HG02798 (cell line): ENCODE data around the gene KIT.
A peak's percentile ranks its signal among the peaks of the same experiment; 100 is the strongest.
"Not testable (repeated sequence)": the region's sequence is repeated elsewhere in the genome, so short reads cannot be mapped to it uniquely, and the experiment has no call there.

Experiments
- ATAC-seq: cut with Tn5 transposase; IDR thresholded peaks from one replicate; pipeline ENCODE4 v1.9.1; 2021; ENCODE audit warnings: mild to moderate bottlenecking; ENCODE audit not compliant: unreplicated experiment, poor library complexity

Gene KIT

DNA sequence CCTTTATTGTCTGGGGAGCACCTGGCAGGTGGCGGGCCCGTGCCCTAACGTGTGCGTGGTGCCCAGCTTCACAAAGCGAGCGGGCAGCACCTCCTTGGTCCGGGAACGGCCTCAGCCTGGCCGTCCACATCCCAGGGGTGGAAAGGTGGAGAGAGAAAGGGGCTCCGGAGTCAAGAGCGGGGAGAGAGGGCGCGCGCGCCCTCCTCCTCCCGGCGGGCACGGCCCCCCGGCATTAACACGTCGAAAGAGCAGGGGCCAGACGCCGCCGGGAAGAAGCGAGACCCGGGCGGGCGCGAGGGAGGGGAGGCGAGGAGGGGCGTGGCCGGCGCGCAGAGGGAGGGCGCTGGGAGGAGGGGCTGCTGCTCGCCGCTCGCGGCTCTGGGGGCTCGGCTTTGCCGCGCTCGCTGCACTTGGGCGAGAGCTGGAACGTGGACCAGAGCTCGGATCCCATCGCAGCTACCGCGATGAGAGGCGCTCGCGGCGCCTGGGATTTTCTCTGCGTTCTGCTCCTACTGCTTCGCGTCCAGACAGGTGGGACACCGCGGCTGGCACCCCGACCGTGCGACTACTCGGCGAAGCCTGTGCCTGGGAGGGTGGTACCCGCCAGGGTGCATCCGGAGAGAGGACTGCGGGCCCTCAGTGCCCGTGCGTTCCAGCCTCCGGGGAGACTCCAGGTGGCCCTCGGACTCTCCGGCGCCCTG, at the start of gene KIT:
Gene KIT, plus strand, starts transcription at position 407 of the 701 bp plus-strand sequence. Its CDS starts 58 bp downstream, at position 465.
- ATAC-seq = no peak

DNA sequence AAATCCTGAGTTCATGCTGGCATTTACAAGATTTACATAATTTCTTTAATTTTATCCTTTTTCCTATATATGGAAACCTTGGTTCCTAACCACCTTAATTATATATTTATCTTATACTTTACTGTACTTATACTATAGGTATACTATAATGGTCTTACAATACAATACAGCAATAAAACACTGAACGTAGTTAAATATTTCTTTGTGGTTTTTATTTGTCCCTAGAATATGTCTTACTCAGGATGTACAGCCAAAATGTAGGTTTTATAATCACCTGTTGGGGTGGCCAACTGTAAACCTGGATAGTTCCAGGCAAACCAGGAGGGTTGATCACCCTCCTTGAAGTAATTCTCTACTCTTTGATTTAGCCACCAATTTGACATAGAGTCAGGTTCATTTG, 48.4 kb upstream of the KIT start:
- no peak for ATAC-seq

DNA sequence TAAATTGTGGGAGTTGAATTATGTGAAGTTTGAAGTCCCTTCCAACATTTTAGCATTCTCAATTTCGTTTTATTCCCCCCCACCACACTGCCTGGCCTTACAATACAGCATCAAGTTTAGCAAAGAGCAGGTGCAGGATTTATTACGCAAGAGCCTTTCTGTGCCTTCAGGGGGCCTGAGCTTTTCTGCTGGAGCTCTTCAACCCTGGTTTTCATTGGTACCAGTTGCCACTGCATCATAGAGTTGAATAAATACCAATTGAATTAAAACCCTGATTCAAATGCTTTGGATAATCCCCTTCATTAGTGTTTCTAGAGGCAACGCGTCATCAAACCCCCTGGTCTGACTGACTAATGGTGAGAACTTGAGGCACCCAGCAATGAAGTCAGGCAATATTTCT, 43.6 kb upstream of the KIT start:
- no peak for ATAC-seq

DNA sequence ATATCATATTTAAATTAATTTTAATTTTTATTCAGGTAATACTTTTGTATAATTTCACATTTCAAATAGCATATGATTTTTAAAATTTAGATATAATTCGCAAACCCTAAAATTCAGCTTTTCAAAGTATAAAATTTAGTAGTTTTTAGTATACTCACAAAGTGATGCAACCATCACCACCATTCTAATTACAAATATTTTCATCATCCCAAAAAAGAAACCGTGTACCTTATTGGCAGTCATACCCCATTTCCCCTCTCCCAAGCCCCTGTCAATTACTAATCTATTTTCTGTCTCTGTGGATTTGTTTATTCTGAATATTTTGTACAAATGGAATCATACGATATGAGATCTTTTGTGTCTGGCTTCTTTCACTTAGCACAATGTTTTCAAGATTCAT, 37.0 kb upstream of the KIT start:
- no peak for ATAC-seq

DNA sequence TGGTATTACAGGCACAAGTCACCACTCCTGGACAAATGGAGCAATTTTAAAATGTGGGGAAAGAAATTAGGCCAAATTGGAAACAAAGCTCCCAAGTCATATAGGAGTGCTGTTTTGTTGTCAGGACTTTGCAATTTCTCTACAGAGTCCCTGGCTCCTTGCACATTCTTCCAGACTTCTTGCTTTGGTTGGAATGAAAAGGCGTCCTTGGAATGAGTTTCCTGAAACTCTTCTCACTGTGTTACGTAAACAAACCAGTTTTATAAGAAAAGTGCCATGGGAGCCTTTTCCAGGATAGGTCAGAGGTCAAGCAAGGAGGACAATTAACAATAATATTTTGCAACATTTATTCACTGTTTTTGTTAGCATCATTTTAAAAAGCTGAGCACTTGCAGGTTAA, 32.4 kb upstream of the KIT start:
- ATAC-seq = no peak

DNA sequence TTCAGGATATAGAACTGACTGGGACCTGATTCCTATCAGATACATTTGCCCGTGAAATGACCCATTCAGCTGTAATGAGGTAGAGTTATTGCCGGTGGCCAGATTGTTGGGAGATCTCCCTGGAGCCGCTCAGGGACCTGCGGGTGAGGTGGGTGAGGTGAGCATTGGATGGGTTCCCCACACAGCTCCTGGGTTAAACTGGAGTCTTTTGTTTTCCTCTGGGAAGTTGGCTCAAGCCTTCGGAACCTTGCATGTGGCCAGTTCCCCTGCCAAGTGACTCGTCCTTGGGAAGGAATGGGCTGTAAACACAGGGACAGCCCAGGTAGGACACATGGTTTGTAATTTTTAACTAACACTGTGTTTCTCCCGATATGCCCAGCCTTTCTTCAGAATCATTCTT, 31.6 kb upstream of the KIT start:
- ATAC-seq = no peak

DNA sequence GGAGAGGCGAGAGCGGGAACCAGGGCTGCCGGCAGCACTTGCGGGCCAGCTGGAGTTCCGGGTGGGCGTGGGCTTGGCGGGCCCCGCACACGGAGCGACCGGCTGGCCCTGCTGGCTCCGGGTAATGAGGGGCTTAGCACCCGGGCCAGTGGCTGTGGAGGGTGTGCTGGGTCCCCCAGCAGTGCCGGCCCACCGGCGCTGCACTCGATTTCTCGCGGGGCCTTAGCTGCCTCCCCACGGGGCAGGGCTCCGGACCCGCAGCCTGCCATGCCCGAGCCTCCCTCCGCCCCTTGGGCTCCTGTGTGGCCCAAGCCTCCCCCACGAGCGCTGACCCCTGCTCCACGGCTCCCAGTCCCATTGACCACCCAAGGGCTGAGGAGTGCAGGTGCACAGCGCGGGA, 25.2 kb upstream of the KIT start:
- ATAC-seq = no peak

DNA sequence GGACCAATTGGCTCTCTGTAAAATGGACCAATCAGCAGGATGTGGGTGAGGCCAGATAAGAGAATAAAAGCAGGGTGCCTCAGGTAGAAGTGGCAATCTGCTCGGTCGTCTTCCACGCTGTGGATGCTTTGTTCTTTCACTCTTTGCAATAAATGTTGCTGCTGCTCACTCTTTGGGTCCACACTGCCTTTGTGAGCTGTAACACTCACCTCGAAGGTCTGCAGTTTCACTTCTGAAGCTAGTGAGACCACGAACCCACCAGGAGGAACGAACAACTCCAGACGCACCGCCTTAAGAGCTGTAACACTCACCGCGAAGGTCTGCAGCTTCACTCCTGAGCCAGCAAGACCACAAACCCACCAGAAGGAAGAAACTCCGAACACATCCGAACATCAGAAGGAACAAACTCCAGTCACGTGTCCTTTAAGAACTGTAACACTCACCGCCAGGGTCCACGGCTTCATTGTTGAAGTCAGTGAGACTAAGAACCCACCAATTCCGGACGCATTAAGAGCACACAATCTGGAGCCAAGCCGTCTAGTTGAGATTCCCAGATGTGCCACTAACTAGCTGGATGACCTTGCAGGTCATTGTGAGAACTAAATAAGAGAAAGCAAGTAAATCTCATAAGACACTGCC, 24.5 kb upstream of the KIT start:
- ATAC-seq = not testable (repeated sequence)

DNA sequence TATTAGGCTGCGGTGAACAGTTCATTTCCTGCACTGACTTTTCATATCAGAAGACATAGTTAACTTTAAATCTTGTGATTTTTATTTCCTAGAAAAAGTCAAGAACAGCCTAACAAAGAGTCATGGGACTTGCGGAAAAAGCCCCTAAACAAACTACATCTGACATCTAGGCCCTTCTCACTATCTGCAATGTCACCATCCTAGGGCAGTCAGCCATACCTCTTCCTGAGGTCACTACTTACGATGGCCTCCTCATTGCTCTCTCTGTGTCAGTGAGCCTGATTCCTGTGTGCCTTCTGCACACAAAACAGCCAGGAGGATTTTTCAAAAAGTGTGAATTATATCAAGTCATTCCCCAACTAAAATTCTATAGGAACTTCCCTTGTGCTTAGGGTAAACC, 22.4 kb upstream of the KIT start:
- no peak for ATAC-seq

DNA sequence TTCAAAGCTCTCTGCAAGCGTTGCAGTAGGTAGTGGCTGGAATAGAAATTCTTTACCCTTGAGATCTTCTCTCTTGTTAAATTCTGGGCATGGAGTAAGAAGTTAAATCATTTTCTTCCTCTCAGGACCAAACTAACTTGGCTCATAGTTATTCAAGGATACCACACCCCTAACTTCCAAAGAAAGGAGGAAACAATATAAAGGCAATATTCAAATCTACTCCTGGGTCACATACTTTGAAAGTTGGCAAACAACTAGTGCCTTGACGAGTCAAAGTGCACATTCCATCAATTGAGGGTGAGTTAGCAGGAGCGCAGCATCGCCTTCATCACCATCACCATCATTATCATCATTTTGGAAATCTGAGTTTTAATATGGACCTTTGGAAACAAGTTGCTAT, 20.4 kb upstream of the KIT start:
- no peak for ATAC-seq

DNA sequence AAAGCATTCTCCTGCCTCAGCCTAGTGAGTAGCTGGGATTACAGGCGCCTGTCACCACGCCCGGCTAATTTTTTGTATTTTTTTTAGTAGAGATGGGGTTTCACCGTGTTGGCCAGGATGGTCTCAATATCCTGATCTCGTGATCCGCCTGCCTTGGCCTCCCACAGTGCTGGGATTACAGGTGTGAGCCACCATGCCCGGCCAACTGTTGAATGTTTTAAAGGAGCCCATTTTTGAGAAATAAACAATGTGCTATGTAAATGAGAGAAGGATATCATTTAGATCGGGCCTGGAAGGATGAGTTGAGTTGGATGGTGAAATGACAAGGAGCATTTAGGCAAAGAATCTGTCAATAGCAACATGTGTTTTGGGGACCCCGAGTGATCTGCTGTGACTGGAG, 16.7 kb upstream of the KIT start:
- not testable (repeated sequence) for ATAC-seq

DNA sequence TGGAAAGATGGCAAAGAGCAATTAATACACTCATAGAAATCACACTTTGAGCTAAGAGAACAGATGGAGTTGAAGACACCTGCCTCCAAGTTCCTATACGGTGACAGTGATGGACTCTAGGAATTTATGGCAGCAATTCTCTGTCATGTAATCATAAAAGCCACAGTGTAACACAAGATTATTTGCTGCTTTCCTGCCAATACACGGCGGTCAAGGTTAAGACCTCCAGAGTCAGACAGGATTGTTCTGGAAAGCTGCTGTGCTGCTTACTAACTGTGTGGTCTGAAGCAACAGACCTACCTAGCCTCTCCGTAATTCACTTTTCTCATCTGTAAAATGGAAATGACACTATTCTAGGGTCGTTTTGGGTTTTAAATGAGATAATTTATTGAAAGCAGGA, 14.6 kb upstream of the KIT start:
- no peak for ATAC-seq

DNA sequence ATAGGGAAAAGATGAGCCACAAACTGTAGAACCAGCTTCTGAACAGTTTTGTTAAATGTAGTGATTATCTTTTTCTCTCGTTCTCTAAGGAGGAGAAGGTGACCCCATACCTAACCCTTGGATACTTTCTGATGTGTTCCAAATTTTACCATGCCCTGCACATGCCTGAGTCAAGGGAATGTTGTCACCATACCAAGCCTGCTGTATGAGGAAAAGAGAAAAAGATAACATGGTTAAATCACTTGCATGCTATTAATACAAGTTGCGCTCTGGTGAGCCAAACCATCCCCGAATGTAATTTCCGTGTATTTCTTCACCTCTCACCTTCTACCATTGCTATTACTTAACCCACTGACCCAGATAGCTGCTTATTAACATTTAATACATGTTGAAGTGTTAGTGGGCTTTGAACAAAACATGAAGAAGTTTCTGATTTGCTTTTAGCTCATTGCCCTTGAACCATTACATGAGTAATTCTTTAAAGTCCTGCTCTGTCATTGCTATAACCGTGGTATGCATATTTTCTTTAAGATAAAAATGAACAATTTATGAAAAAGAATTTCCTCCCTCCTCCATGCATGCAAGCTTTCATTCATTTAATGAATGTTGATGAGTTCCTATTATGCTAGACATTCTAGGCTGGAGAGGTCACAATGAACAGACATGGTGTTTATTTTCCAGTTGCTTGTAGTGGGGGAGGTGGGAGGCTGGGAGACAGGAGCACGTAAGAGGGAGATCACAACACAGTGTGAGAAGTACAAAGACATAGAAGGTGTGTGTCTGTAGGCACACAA, 13.6 kb upstream of the KIT start:
- no peak for ATAC-seq

DNA sequence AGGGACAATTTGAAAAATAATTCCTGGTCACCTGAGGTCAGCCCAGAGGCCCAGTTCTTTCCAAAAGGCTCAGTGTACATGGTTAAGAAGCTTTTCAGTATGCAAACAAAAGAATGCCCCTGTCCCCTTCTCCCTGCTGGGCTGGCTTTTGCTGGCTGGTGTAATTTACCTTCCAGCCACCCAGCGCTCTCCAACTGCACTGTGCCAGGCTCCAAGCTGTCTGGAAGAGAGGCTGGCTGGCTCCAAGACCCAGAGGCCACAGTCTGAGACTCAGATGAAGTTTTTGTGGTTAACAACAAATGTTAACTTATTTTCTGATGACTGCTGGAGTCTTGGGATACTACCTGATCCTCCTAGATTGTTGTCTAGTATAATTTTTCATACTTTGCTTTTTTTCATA, 11.9 kb upstream of the KIT start:
- ATAC-seq = no peak

DNA sequence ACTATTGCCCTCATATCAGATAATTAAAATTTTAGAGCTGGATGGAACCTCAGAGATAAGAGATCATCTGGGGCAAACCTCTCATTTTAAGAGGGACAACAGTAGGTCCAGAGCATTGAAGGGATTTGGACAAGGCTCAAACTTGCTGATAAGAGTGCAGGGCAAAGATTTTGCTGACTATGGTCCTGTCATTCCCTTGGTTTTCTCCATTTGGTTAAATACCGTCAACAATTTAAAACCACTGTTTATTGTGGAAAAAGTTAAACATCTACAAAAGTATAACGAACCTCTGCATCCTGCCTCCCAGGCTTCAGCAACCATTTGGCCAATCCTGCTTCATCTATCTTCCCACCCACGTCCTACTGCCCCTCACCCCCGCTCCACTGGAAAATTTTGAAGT, 10.7 kb upstream of the KIT start:
- ATAC-seq = no peak

DNA sequence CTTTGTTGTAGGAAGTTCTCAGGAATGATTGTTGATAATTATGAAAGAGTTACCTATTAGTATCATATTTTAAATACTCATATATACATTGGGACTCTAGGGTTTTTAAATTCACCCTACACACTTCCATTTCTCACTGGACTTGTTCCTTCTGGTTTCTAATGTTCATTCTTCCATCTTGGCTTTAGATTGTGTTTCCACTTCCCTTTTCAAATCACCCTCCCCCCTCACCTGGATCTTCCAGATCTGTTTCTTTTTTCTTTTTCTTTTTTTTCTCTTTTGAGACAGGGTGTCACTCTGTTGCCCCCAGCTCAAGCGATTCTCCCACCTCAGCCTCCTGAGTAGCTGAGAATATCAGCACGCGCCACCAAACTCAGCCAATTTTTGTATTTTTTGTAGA, 6.7 kb upstream of the KIT start:
- no peak for ATAC-seq

DNA sequence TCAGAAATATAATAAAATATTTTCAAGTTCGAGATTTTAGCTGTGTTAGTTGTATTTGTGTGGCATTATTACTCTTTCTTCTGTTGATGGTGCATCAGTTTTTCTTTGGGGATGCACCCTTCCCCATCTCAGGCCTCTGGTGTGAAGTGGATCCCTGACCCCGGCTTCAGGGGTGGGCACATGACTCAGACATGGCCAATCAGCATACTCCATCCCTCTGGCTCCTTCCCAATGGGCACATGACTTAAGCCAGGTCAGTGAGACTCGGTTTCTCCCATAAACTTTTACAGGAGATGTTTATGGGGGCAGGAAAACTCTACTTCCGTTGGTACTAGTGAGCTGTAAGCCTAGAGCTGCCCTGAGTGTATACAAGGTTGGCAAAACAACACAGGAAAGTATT, 3.0 kb upstream of the KIT start:
- ATAC-seq = no peak

DNA sequence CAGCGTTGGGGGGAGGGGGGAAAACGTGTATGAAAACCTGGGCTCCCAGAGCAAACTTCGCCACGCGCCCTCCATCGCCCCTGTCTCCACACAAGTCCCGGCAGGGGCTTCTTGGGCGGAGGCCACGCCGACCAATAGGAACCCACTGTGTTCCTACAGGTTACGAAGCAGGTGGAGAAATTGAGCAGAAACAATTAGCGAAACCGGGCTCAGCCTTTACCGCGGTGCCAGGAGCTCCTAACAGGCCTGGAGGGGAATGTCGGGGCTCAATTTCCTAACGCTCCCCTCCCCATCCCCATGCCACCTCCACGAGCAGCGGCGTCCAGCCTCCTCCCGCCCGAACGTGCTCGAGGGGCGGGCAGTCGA, 589 bp upstream of the KIT start:
- ATAC-seq = no peak

DNA sequence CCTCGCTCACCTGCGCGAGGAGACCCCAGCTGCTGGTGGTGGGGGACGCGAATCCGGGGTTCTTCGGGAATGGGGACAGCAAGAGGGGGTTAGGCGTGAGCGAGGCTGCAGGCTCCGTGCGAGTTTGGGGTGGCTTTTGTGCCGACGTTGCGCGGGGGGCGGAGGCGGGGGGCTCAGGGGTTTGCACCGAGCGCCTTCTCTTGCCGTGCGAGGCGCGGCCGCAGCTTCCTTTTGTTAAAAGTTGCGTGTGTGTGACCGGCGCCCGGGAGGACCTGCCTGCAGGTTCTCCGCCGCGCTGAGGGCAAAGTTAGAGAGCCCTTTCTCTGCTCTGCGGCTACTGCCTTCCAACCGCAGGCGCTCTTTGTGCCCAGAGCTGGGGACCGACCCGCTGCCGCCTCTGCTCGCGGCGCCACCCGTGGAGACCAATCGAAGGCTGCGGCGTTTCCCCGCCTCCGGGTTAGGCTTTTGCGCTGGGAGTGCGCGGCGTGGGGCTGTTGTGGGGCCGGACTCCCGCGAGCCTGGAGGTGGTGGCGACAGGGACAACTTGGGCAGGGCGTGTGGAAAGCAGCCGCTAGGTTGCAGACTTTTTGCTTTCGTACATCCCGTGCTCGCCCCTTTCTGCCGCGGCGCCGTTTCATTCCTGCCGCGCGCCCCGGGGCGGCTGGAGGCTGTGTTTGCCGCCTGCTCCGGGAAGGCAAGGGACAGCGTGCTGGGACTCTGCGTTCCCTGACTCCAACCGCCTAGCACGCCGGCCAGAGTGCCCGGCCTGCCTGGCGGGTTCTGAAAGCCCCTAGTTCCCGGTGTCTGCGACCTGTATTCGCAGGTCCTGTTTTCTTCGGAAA, 716 bp downstream of the KIT start:
- peak; percentile 45 for ATAC-seq

DNA sequence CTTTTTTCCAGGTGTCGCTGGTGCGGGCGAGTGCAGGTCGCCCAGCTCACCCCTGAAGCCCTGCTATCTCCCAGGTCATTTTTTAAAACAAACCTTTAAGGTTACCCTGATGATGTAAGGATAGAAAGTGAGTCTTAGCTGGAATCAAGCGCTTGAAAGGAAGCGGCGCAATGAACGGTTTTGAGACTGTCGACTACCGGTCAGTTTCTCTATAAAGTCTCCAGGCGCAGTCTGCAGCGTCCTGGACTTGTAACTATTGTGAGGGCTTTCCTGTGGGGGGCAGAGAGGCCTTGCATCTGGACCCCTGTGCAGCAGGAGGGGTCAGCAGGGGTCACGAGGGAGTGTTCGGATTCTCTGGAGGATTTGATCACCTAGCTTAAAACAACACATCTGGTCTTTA, 1.6 kb downstream of the KIT start:
- ATAC-seq = no peak
